GM12873 (cell line): ENCODE data around the gene TET2.

Experiments used
- TF ChIP-seq, protein P1 (sequence below): IDR thresholded peaks from 2 replicates; pipeline ENCODE4 v1.5.1; 2012; ENCODE audit warnings: low read depth, mild to moderate bottlenecking, moderate library complexity, low read length, control low read depth; ENCODE audit not compliant: insufficient read depth; ENCODE audit errors: missing control alignments

TET2 gene

DNA sequence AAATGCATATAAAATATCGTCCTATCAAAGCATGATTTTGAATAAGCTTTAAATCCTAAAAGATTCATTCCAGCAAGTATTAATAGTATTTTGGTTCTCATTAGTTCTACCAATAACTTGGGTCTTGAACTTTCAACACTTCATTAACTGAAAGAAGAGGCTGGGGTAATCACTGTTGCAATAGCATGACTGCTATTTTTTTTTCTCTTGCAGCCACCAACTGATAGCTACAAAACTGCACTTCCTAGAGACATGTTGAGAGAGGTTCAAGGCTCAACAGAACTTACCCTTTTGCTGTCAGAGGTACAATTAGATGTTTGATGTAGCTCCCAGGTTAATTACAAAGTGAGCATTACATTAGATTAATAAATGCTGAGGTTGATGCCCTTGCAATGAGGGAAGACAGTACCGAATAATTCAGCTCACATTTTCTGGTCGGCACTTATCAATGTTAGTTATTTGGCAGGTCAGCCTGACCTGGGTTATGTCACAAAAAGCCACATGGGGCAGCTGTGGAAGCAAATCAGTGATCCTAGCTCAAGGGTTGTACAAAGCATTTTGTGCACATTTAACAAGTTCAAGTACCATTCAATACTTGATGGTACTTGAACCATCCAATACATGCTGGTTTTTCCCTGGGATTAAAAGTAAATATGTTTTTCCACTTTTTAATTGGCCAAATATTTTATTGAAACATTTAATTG, 29.9 kb upstream of the TET2 start:
- TF ChIP-seq, protein P1, sequence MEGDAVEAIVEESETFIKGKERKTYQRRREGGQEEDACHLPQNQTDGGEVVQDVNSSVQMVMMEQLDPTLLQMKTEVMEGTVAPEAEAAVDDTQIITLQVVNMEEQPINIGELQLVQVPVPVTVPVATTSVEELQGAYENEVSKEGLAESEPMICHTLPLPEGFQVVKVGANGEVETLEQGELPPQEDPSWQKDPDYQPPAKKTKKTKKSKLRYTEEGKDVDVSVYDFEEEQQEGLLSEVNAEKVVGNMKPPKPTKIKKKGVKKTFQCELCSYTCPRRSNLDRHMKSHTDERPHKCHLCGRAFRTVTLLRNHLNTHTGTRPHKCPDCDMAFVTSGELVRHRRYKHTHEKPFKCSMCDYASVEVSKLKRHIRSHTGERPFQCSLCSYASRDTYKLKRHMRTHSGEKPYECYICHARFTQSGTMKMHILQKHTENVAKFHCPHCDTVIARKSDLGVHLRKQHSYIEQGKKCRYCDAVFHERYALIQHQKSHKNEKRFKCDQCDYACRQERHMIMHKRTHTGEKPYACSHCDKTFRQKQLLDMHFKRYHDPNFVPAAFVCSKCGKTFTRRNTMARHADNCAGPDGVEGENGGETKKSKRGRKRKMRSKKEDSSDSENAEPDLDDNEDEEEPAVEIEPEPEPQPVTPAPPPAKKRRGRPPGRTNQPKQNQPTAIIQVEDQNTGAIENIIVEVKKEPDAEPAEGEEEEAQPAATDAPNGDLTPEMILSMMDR: no peak

DNA sequence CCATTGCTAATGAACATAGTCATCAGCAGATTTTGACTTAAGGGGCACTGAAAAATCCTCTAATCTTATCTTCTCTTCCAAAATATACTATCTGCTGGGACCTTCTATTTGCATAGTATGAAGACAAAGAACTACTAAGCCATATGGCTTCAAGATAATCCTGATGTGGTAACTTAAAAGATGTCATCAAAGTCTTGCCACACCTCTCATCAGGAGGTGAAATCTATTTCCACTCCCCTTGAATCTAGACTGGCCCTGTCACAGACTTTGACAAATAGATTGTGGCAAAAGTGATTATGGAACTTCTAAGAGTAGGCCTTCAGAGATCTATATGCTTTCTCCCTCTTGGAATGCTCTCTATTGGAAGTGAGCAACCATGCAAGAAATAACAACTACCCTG, 27.3 kb upstream of the TET2 start:
- TF ChIP-seq, protein P1: no peak

DNA sequence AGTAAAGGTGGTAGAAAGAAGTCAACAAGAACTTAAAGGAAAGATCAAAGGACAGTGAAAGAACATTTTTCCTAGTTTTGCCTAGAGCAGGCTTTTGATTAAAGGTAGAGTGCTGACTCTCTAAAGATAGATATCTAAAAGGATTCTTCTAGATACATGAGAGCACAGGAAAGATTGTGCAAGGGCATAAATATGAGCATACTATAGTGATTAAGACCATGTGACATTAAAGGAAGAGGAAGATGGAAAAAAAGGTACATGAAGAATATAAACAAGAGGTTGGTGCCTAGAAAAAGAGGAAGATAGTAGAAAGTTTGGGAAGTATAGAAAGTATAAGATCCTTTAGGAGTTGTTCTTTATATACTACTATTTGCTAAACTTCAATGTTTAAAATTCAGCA, 26.1 kb upstream of the TET2 start:
- TF ChIP-seq, protein P1: no peak

DNA sequence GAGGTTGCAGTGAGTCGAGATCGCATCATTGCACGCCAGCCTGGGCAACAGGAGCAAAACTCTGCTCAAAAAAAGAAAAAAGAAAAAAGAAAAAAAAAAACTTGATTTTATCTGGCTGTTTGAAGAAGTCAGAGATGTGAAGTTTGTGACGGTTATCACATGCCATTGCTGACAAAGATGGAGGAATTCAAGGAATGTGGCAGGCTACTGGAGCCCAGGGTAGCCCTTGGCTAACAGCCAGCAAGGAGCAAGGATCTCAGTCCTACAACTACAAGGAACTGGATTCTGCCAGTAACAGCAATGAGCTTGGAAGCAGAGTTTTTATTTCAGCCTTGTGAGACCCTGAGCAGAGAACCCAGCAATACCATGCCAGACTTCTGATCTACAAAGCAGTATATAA, 24.3 kb upstream of the TET2 start:
- TF ChIP-seq, protein P1: no peak

DNA sequence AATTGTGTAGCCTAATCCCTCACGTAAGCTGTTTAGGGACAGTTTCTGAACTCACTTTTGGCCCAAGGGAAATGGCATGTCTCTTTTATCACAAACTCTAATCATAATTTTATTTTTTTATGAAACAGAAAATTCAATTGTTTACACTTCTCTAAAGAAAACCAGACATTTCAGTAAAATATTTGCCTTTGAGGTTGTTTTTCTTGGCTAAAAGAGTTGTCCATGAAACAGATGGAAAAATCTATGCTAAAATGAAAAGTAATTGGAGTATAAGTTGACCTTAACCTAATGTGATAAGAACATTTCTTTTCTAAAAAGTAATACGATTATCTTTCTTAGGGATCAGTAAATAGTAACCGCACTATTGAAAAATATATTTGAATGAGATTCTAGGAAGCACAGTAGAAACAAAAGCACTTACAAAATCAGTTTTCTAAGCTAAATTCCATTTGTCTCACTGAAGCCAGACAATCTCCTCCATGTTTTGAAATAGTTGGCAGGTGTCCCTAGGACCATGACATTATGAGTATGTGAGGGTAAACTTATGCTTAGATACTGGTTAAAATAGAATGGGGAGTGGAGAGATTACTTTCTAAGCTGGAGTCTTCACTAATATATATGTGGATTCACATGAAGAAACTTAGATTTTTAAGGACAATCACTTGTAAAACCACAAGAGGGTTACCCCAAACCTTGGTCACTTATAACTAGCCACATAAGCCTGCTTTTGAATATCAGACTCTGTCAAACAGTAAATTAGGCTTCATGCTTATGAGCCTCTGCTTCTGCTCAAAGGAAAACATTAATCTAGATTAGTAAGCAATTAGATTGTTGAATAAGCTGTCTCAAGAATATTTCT, 20.1 kb upstream of the TET2 start:
- TF ChIP-seq, protein P1: no peak

DNA sequence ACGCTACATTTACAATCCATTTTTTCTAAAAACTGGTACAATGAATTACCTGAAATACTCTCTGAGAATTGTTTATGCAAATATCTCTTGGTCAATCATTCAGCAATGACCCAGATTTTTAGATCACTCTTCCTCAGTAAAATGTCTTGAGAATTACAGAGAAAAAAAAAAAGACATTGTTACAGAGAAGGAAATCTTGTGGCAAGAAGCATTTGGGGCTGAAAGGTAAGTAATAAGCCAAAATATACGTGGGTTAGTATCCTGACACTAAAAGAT, 19.6 kb upstream of the TET2 start:
- TF ChIP-seq, protein P1: no peak

DNA sequence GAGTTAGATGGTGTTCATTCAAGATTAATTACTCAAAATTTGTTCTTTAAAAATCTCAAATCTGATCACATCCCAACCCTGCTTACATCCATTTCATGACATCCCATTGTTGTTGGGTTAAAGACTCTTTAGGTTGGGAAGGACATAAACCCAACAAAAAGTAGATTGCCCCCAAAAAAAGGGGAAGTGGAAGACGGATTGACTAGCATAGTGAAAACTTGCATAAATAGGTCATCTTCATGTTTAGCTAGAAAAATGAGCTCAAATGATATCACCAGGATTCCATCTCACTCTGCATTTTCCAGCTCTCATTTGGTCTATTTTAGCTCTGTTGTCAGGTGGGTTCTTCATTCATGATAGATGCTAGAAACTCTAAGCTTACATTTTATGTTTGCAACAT, 18.5 kb upstream of the TET2 start:
- TF ChIP-seq, protein P1: no peak
